ENCODE results near the gene CASKIN1.

Gene CASKIN1

DNA sequence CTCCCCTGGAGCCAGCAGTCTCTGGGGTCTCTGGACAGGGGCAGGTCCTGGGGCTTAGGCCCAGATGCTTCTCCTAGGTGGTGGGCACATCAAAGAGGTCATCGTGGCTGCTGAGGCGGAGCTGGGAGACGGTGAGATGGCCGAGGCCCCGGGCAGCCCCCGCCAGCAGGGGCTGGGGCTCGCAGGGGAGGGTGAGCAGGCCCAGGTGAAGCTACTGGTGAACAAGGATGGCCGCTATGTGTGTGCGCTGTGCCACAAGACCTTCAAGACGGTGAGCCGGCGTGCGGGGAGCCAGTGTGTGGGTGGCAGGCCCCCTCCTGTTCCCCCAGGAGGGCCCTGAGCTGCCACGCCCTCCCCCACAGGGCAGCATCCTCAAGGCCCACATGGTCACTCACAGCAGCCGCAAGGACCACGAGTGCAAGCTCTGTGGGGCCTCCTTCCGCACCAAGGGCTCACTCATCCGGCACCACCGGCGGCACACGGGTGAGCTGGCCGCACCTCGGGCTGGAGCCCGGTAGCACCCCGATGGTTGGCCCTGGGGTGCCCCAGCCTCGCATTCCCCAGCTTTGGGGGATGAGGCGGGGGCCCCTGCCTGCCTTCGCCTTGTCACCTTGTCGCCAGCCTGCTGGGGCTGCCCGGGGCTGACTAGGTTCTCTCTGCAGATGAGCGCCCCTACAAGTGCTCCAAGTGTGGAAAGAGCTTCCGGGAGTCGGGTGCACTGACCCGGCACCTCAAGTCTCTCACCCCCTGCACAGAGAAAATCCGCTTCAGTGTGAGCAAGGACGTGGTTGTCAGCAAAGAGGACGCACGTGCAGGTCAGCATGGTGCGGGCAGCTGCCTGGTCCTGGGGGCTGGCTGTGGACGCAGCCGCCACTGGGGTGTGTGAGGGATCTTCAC is 35.9 kb upstream of the CASKIN1 start:
- no peak for DNase-seq (ENCODE audit: low read depth in 2 of 2)

DNA sequence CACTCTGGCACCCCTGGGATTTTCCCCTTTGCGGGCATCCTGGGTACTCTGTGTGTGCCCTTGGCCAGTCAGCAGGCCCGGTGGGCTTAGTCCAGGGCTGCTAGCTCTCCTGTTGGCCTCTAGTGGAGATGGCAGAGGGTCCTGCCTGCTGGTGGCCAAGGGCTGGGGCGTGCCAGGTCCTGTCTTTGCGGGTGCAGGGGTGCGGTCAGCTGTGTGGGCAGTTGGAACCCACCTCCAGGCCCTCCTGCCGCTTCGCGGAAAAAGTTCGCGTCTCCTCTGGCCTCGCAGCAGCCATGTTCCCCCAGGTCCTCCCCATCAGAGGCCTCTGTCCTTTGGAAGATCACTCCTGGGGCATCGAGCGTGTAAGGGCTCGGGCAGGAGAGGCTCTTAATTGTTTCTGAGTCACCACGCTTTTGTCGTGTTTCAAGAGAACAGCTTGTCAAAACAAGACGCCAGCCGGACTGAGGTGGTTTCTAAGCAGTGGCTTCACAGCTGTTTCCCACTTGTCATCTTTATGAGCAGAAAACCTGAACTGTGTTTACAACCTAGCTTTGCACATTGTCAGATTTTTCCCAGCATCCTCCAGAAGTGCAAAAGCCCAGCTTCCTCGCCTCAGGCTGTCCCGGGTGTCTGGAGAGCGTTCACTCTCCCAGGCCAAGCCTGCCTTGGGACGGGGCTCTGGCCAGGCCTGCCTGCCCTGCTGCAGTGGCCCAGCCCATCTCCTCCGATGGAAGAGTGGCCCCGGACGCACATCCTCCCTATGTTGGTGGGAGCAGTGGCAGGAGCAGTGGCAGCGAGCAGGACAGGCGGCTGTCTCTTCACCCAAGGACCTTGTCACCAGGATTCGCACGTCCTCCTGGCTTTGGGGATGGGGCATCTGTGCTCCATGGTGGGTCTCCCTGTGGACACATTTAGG is 34.9 kb upstream of the CASKIN1 start:
- DNase-seq (ENCODE audit: low read depth in 2 of 2), result no peak

DNA sequence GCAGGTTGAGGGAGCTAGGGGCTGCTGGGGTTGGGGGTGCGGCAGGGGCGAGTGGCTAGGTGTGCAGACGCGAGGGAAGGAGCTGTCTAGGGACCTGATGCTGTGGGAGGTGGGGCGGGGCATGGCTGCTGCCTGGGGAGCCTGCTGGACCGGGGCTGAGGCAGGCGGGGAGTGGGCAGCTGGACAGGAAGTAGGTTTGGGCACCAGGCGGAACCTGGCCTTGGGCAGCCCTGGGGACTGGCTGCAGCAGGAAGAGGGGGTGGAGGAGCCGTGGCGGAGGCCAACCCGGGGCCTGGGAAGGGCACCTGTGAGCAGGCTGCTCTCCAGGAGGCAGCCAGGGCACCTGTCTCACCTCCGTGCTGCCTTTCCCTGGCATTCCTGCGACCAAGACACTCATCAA is 34.0 kb upstream of the CASKIN1 start:
- DNase-seq (ENCODE audit: low read depth in 2 of 2), result no peak

DNA sequence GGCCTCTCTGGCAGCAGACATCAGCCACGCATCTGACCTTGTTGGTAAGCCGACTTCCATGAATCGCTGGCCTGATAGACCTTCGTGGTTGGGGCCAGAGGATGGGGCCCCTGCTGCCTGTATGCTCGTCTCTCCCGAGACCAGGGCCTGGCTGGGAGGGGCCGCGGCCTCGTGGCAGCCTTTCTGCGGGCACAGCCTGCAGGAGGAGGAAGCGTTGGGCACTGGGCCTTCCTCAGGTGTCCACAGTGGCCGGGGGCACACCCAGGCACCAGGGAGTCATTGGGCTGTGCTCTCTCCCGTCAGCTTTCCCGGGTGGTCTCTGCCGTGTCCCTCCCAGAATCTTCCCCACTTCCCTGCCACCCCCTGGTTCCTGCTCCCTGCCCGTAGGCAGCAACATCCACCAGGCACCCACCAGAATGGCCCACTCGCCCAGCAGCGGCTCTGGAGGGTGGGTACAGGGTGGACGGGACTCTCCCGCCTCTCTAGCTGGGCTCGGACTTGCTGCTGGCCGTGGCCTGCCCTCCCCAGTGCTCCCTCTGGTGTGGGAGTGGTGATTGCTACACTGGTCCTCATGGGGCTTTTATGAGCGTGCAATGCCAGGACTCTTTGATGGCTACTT is 33.3 kb upstream of the CASKIN1 start:
- no peak for DNase-seq (ENCODE audit: low read depth in 2 of 2)

DNA sequence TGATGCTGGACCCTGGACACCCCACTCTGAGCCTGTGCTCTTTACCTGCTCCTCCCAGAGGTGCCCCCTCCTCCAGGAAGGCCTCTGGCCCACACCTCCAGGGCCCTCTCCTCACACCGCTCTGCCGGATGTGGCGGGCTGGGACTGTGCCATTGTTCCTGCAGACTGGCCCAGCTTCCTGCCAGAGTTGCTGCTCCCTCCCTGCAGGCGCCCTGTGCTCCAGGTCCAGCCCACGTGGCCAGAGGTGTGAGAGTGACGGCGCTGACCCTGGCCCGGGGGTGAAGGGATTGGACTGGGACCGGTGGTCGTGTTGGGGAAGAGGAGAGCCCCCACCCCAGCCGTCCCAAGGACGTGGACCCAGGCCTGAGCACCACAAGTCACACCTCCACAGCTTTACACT is 32.7 kb upstream of the CASKIN1 start:
- DNase-seq (ENCODE audit: low read depth in 2 of 2), result no peak

DNA sequence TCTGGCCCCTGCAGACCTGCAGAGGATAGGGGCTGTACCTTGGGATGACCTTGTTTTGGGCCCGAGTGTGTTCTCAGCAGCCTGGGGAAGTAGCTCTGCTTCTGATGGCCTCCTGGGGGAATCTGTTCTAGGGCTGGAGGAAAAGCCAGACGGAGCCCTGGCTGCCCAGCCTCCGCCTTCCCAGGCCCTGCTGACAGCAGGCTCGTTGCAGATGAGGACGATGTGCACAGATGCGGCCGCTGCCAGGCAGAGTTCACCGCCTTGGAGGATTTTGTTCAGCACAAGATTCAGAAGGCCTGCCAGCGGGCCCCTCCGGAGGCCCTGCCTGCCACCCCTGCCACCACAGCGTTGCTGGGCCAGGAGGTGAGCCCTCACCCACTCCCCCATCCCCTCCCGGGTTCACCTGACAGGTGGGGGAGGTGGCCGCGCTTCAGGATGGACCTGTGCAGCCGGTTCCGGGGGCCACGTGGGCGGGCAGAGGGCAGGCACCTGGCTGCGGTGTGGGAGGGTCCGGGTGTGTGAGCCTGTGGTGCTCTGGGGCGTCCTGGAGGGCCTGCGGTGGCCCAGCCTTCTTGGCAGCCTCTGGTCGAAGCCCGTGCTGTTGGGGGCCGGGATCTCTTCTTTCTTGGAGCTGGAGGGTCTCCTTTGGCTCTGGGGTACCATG is 31.9 kb upstream of the CASKIN1 start:
- no peak for DNase-seq (ENCODE audit: low read depth in 2 of 2)

DNA sequence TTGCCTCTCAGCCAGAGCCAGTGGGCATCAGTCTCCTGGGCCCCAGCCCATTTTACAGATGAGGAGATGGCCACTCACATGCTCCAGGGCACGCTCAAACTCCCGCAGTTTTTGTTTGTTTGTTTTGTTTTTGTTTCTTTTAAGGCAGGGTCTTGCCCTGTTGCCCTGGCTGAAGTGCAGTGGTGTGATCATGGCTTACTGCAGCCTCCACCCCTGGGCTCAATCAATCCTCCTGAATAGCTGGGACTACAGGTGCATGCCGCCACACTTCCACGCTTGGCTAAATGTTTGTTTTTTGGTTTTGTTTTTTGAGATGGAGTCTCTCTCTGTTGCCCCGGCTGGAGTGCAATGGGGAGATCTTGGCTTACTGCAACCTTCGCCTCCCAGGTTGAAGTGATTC is 30.5 kb upstream of the CASKIN1 start:
- no peak for DNase-seq (ENCODE audit: low read depth in 2 of 2)

DNA sequence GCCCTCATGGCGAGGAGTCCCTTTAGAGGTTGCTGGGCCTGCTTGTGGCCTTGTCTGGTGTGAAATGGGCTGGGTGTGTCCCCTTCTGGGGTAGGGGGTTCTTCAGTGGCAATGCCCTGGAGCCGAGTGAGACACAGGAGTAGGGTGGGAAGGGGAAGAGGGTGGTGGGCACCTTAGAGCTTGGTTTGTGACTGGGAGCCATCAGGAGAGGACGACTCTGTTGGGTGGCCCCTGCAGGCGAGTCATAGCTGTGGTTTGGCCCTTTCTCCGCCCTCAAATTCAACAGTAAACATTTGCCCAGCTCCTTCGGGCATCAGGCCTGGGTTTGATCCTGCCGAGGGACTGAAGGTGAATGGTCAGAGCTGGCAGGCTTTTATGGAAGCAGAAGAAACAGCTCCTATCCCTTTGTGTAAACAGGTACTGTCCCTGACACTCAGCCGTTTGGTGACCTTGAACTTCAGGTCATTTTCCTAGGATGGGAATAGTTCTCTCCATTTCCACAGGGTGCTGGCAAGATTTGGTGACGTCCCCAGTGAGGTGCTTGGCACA is 29.9 kb upstream of the CASKIN1 start:
- no peak for DNase-seq (ENCODE audit: low read depth in 2 of 2)

DNA sequence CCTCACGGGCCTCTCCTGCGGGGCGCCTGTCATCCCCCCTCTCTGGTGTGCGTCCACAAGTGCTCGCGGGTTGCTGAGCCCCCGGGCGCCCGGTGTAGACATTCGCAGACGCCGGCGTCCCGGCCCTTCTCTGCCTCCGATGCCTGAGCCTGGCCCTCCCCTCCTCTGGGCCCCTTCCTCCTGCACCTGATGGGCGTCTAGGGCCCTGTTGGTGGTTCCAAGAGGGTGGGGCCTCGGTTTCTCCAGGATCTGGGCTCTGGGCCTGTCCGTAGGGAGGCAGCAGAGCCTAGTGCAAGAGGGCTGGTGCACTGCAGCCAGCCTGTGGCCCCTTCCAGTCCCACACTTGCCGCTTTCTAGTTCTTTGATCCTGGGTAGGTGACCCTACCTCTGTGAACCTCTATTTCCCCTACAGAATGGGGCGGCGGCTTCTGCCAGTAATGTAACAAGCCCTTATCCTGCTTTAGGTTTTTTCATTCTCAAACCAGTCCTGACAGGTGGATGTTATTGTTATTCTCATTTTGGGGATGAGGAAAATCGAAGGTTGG is 27.6 kb upstream of the CASKIN1 start:
- no peak for DNase-seq (ENCODE audit: low read depth in 2 of 2)

DNA sequence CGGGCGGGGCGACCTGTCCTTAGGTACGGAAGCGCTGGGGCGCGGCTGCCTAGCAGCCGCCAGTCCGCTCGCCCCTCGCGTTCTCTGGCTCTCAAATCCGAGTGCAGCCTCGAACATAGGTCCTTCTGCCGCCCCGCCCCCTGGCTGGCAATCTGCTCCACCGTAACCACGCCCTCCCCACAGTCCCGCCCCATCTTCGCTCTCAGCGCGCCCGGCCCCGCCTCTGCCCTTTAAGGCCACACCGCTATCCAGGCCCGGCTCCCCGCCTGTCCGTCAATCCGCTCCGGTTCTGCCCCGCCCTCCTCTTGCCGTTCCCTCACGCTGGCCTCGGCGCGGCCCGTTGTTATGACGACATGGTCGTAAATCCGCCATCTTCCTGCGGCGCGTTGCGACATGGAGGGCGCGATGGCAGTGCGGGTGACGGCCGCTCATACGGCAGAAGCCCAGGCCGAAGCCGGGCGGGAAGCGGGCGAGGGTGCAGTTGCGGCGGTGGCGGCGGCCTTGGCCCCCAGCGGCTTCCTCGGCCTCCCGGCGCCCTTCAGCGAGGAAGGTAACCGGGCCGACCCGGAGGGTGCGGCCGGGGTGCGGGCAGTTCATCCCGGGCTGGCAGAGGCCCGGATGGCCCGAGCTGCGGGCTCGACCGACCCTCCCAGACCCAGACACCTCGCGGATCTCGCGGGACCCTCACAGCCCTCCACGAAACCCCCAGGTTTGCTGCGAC is 27.0 kb upstream of the CASKIN1 start, which contains the start of gene E4F1:
E4F1 (plus strand) TSS at position 371 of the 721 bp plus-strand sequence; CDS start at position 394, 23 bp downstream.
- DNase-seq (ENCODE audit: low read depth in 2 of 2), result peak; percentile 95 to 96

DNA sequence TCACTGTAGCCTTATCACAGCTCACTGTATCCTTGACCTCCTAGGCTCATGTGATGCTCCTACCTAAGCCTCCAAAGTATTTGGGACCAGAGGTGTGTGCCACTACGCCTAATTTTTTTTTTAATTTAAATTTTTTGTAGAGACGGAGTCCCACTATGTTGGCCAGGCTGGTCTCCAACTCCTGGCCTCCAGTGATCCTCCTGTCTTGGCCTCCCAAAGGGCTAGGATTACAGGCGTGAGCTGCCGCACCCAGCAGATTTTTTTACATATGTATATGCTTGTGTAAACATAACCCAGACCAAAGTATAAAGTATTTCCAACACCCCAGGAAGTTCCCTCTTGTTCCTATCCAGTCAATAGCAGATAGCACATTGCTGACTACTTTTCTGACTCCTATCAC is 19.9 kb upstream of the CASKIN1 start:
- no peak for DNase-seq (ENCODE audit: low read depth in 2 of 2)

DNA sequence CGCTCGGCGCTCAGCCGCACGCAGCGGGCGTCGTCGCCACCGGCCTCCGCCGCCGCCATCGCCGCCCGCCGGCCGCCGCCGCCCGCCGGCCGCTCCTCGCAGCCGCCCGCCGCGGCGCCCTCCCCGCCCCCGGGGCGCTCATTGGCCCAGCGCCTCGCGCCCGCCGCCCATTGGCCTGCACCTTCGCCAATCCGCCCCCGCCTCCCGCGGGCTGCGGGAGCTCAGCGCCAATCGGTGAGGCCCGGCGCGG is 18.2 kb upstream of the CASKIN1 start, which contains the start of gene PGP:
PGP (minus strand) TSS at position 122 of the 250 bp plus-strand sequence; CDS start at position 59, 63 bp downstream.
- DNase-seq (ENCODE audit: low read depth in 2 of 2), result no peak

DNA sequence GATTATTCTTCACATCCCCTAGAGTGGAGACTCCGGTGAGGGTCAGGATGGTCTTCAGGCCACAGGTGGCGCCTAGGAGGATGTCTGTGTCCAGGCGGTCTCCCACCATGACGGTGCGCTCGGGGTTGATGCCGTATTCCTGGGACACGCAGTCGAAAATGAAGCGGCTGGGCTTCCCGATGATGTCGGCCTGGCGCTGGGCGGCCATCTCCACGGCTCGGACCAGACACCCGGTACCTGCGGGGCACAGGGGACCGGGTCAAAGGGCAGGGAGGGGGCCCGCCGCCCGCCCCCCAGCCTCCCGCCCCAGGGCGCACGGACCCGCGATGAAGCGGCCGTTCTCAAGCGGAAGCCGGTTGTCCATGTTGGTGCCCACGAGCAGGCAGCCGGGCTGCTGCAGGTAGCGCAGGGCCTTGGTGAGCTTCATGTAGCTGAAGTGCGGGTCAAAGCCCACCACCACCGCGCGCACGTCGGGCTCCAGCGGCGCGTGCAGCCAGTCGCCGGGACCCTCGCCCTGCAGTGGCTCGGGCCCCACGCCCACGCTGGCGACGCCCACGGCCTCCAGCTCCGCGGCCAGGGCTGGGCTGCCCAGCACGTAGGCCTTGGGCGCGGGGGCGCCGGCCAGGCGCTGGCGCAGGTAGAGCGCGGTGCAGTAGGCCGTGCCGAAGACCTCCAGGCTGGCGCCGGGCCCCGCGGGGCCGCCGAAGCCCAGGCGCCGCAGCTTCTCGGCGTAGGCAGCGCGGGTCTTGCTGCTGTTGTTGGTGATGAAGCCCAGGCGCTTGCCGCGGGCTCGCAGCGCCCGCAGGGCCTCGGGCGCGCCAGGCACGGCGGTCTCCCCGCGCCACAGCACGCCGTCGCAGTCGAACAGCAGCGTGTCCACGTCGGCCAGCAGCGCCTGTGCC is 17.7 kb upstream of the CASKIN1 start:
- DNase-seq (ENCODE audit: low read depth in 2 of 2), result no peak

DNA sequence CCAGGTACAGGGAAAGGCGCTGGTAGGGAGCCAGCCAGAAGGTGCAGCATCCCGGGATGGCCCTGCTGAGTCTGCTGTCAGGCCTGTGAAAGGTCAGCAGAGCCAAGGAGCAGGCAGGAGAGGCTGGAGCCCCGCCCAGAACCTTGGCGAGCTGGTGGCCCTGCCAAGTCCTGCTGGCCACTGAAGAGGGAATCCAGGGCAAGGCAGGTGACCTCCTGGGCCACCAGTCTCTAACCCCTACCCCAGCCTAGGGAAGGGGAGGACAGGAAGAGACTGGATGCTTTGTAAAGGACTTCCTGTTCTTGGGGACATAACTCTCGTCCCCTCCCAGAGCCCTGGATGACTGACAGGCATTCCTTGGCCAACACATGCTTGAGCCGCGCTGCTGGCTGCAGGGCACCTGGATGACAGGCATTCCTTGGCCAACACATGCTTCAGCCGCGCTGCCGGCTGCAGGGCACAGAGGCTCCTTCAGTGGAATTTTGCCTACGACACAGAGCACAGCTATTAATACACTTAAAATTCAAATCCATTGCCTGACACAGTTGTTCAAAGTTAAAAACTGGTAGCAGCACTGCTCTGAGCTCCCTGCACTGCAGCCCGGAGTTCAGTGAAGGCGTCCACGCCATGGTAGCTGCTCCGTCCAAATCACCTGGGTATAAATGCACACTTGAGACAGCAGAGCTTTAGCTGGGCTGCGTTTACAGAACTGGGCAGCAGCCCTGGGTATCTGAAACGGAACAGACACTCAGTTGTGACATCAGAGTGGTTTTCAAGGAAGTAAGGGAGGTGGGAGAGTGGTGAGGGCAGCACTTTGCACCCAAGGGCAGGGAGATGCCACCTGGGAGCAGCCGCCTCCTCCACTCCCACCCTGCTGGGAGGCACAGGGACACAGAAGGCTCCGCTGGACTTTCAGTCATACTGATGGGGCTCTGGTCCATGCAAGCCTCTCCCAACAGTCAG is 16.2 kb upstream of the CASKIN1 start:
- no peak for DNase-seq (ENCODE audit: low read depth in 2 of 2)

DNA sequence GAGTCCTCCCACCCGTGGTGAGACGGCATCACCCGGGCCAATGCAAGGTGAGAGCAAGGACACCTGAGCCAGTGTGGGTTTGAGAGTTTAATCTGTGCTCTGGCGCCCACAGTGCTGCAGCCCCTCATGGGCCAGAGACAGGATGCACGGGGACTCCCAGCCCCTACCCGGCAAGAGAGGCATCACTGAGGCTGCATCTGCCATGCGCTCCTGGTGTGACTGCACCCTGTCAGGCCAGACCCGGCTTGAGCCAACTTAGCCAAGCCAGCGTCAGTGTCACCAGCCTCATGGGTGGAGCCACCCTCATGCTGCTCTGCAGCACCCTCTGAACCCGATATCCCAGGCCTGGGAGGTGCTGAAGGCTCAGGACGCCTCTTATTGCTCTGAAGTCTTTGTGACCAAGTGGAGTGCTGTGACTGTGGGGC is 15.5 kb upstream of the CASKIN1 start:
- no peak for DNase-seq (ENCODE audit: low read depth in 2 of 2)

DNA sequence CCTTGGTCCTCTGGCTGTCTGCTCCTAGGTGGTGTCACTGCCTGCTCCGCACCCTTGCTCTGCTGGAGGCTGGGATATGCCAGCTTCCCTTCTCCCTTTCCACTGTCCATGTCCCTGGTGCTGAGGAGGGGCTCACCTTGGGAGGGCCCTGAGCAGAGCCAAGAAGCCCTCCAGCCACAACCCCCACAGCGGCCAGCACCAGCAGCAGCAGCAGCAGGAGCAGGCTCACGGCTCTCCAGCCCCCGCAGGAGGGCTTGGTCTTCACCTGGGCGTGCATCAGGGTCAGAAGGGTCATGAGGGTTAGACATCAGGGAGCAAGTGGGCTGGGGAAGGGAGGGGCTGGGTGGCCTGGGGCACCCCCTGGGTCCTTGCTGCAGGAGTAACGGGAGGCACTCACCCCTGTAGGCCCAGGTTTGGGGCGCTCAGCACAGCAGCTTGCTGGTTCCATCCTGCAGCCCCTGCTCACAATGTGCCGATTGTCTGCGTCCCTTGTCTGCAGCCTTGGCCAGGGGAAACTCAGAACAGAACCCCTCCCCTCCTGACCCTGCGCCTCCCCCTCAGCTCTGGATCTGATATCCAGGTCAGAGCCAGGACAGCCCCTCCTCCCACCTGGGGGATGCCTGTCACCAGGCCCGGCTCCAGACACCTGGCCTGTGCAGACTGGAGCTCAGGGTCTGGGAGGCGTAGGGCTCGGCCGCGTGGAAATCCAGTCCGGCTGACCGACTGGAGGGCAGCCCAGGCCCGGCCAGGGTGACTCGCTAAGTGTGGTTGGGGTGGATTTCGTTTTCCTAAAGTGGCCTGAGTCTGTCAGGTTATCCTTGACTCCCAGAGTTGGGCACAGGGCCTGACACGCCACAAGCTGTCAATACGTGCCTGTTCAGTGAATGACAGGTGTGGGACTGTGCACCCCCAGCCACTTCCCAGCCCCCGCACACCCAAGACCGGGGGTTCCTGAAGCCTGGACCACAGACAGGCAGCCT is 14.3 kb upstream of the CASKIN1 start, which contains the start of gene BRICD5:
BRICD5 (minus strand) TSS at position 478 of the 980 bp plus-strand sequence; CDS start at position 448, 30 bp downstream.
- no peak for DNase-seq (ENCODE audit: low read depth in 2 of 2)

DNA sequence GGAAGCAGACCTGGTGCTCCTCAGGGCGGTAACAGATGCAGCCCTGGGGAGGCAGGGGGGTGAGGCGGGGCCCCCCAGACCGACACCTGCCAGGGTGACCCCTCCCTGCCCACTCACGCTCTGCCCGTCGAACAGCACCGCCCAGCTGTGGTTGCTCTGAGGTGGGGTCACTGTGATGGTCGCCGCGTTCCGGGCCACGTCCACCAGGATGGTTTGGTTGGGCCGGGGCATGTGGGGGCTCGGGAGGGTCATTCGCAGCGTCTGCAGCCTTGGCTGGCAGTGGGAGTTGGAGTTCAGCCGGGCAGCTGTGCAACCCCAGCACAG is 13.6 kb upstream of the CASKIN1 start:
- no peak for DNase-seq (ENCODE audit: low read depth in 2 of 2)
